Upper lobe of left lung (tissue), 4 donors: Measurements from ENCODE around the gene DCUN1D1.

Experiments used
- POLR2A ChIP-seq, 4 donors: fragments of 450-650 bp; IDR thresholded peaks; one replicate each; pipeline ENCODE4 v1.5.1; 2016 to 2017; ENCODE audit warnings: antibody characterized with exemption in 4 of 4, mild to moderate bottlenecking in 2 of 4
- POLR2AphosphoS5 ChIP-seq, 2 donors: sonication (generic); formaldehyde crosslinking; IDR thresholded peaks; one replicate each; pipeline ENCODE4 v1.5.1; 2017; ENCODE audit warnings: antibody characterized with exemption in 2 of 2
- TF ChIP-seq, protein P1 (sequence below), 6 experiments: fragments of 450-650 bp in 4 of 6; fragments of 200-600 bp in 2 of 6; sonication (generic) in 2 of 6; IDR thresholded peaks; one replicate each; pipeline ENCODE4 v1.5.1; 2016 to 2019; ENCODE audit warnings: antibody characterized with exemption in 6 of 6

DNA sequence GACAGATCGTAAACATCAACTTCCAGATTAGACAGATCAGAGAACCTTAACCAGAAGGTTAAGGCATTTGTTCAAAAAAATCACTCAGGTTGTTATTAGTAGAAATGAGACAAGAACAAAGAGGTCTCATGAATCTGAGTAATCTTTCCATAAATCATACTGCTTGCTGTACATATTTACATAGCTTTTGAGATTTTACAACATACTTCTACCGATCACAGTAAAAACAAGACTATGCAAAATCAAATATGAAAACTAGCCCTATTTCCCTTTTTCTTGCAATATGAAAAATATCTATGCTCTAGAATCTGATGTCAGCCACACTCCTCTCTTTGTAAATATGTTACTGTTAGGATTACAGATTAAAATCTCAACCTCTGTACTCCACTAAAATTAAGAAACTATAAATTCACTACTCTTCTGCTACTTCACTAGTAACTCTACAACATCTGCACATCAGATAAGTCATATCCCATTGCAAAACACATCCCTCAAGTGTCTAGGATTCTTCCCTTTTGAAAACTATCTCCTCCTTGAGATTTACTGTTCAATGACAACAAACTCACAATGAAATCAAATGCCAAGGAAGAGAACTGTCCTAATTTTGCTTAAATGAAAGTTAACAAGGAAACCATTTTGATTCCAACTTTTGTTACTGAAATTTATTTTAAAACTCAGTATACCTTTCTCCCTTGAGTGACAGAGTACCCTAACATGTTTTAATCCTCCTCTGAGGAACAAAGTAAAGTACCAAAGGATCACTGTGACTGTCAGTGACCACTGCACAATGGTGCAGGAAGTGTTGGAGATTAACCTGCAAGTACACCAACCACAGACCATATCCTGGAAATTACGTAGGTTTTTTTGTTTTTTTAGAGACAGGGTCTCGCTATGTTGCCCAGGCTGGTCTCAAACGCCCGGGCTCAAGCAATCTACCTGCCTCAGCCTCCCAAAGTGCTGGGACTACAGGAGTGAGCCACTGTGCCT, 12.8 kb downstream of the DCUN1D1 start:
- TF ChIP-seq, protein P1, sequence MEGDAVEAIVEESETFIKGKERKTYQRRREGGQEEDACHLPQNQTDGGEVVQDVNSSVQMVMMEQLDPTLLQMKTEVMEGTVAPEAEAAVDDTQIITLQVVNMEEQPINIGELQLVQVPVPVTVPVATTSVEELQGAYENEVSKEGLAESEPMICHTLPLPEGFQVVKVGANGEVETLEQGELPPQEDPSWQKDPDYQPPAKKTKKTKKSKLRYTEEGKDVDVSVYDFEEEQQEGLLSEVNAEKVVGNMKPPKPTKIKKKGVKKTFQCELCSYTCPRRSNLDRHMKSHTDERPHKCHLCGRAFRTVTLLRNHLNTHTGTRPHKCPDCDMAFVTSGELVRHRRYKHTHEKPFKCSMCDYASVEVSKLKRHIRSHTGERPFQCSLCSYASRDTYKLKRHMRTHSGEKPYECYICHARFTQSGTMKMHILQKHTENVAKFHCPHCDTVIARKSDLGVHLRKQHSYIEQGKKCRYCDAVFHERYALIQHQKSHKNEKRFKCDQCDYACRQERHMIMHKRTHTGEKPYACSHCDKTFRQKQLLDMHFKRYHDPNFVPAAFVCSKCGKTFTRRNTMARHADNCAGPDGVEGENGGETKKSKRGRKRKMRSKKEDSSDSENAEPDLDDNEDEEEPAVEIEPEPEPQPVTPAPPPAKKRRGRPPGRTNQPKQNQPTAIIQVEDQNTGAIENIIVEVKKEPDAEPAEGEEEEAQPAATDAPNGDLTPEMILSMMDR (IDR thresholded peaks at IDR 0.05) = no peak
- TF ChIP-seq POLR2A (IDR thresholded peaks at IDR 0.05) = no peak
- TF ChIP-seq POLR2AphosphoS5 (IDR thresholded peaks at IDR 0.05) = no peak
